A549 (cell line): ENCODE measurements around the gene SLC1A3.

Experiments
- BHLHE40 ChIP-seq: IDR thresholded peaks from 2 replicates; pipeline ENCODE4 v1.6.1; 2012; ENCODE audit warnings: low read depth, low read length, inconsistent platforms
- CEBPB ChIP-seq, 2 experiments: fragments of >200 bp in 1 of 2; sonication (Bioruptor Twin) in 1 of 2; formaldehyde crosslinking in 1 of 2; IDR thresholded peaks; 2 replicates each; pipeline ENCODE4 v1.6.1; 2012 to 2016
- EP300 ChIP-seq, 2 experiments: fragments of >200 bp; sonication (Bioruptor Twin); formaldehyde crosslinking; IDR thresholded peaks; 2 replicates in 1 of 2; 3 replicates in 1 of 2; pipeline ENCODE4 v1.6.1; 2016 to 2017
- FOSB ChIP-seq: fragments of 250-450 bp; sonication (Bioruptor Pico); IDR thresholded peaks from 2 replicates; pipeline ENCODE4 v1.5.0; 2020; ENCODE audit warnings: mild to moderate bottlenecking, moderate library complexity
- JUNB ChIP-seq: fragments of >200 bp; sonication (Bioruptor Twin); formaldehyde crosslinking; IDR thresholded peaks from 2 replicates; pipeline ENCODE4 v1.6.1; 2016
- KDM1A ChIP-seq: fragments of 200-600 bp; sonication (generic); IDR thresholded peaks from 2 replicates; pipeline ENCODE4 v1.6.1; 2016; ENCODE audit warnings: low read depth, mild to moderate bottlenecking
- RARB ChIP-seq: fragments of 250-450 bp; sonication (Bioruptor Pico); IDR thresholded peaks from 2 replicates; pipeline ENCODE4 v1.8.0; 2021; ENCODE audit warnings: mild to moderate bottlenecking, moderate library complexity
- RCOR1 ChIP-seq: fragments of 150-350 bp; IDR thresholded peaks from 2 replicates; pipeline ENCODE4 v1.6.1; 2014; ENCODE audit warnings: antibody characterized with exemption, low read length, low read depth
- RNF2 ChIP-seq: fragments of 200-600 bp; sonication (generic); IDR thresholded peaks from 2 replicates; pipeline ENCODE4 v1.6.1; 2016; ENCODE audit warnings: low read depth, mild to moderate bottlenecking, antibody characterized with exemption, moderate library complexity, borderline replicate concordance
- SREBF2 ChIP-seq: fragments of 450-650 bp; IDR thresholded peaks from 2 replicates; pipeline ENCODE4 v1.6.1; 2014; ENCODE audit warnings: mild to moderate bottlenecking, moderate library complexity
- ZFP36 ChIP-seq: fragments of 450-650 bp; IDR thresholded peaks from 2 replicates; pipeline ENCODE4 v1.6.1; 2014; ENCODE audit warnings: borderline replicate concordance; ENCODE audit not compliant: partially characterized antibody
- TF ChIP-seq, protein P1 (sequence below): fragments of >200 bp; sonication (Bioruptor Twin); formaldehyde crosslinking; IDR thresholded peaks from 3 replicates; pipeline ENCODE4 v1.5.1; 2016
- TF ChIP-seq, protein P2 (sequence below): fragments of 450-650 bp; IDR thresholded peaks from 2 replicates; pipeline ENCODE4 v1.6.1; 2014; ENCODE audit warnings: antibody characterized with exemption
- TF ChIP-seq, protein P3 (sequence below): fragments of 200-600 bp; sonication (generic); IDR thresholded peaks from 2 replicates; pipeline ENCODE4 v1.6.1; 2016; ENCODE audit warnings: antibody characterized with exemption, mild to moderate bottlenecking, moderate library complexity

DNA sequence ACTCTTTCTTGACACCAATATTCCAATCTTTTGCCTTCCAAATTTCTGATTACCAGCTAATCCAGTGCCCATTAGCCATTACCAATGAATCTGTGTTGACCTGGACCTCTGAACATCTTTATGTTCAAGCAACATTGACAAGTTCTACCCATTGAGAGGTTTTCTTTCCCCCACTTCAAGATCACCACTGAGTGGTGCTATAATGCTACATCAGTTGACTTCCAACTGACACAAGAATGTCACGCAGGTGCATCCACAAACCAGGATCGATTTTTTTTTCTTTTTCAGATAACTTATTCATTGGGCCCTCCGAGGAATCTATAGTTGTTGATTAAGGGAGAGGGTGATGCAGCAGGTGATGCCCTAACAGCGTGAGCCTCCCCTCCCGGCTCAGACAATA, 102.6 kb downstream of the SLC1A3 start:
- TF ChIP-seq, protein P1, sequence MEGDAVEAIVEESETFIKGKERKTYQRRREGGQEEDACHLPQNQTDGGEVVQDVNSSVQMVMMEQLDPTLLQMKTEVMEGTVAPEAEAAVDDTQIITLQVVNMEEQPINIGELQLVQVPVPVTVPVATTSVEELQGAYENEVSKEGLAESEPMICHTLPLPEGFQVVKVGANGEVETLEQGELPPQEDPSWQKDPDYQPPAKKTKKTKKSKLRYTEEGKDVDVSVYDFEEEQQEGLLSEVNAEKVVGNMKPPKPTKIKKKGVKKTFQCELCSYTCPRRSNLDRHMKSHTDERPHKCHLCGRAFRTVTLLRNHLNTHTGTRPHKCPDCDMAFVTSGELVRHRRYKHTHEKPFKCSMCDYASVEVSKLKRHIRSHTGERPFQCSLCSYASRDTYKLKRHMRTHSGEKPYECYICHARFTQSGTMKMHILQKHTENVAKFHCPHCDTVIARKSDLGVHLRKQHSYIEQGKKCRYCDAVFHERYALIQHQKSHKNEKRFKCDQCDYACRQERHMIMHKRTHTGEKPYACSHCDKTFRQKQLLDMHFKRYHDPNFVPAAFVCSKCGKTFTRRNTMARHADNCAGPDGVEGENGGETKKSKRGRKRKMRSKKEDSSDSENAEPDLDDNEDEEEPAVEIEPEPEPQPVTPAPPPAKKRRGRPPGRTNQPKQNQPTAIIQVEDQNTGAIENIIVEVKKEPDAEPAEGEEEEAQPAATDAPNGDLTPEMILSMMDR = no peak
- TF ChIP-seq, protein P2, sequence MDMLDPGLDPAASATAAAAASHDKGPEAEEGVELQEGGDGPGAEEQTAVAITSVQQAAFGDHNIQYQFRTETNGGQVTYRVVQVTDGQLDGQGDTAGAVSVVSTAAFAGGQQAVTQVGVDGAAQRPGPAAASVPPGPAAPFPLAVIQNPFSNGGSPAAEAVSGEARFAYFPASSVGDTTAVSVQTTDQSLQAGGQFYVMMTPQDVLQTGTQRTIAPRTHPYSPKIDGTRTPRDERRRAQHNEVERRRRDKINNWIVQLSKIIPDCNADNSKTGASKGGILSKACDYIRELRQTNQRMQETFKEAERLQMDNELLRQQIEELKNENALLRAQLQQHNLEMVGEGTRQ = no peak
- TF ChIP-seq BHLHE40 (no peak), KDM1A (no peak), ZFP36 (no peak), SREBF2 (no peak), RARB (CRISPR knock-in tag) (no peak), RCOR1 (no peak), RNF2 (no peak), EP300 (IDR thresholded peaks at IDR 0.05) (no peak), JUNB (no peak), FOSB (CRISPR knock-in tag) (no peak), CEBPB (IDR thresholded peaks at IDR 0.05) (no peak)
- TF ChIP-seq, protein P3, sequence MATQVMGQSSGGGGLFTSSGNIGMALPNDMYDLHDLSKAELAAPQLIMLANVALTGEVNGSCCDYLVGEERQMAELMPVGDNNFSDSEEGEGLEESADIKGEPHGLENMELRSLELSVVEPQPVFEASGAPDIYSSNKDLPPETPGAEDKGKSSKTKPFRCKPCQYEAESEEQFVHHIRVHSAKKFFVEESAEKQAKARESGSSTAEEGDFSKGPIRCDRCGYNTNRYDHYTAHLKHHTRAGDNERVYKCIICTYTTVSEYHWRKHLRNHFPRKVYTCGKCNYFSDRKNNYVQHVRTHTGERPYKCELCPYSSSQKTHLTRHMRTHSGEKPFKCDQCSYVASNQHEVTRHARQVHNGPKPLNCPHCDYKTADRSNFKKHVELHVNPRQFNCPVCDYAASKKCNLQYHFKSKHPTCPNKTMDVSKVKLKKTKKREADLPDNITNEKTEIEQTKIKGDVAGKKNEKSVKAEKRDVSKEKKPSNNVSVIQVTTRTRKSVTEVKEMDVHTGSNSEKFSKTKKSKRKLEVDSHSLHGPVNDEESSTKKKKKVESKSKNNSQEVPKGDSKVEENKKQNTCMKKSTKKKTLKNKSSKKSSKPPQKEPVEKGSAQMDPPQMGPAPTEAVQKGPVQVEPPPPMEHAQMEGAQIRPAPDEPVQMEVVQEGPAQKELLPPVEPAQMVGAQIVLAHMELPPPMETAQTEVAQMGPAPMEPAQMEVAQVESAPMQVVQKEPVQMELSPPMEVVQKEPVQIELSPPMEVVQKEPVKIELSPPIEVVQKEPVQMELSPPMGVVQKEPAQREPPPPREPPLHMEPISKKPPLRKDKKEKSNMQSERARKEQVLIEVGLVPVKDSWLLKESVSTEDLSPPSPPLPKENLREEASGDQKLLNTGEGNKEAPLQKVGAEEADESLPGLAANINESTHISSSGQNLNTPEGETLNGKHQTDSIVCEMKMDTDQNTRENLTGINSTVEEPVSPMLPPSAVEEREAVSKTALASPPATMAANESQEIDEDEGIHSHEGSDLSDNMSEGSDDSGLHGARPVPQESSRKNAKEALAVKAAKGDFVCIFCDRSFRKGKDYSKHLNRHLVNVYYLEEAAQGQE = no peak
